MM.1S (cell line): ENCODE measurements around the gene TLE3.

ENCODE experiments used
- EZH2phosphoT487 ChIP-seq: fragments of 300-600 bp; sonication (generic); IDR thresholded peaks from 2 replicates; pipeline ENCODE4 v1.6.1; 2018; ENCODE audit warnings: antibody characterized with exemption, low read length
- TF ChIP-seq, protein P1 (sequence below): fragments of 300-600 bp; sonication (generic); IDR thresholded peaks from 2 replicates; pipeline ENCODE4 v1.5.1; 2016; ENCODE audit warnings: antibody characterized with exemption, low read length, mixed read lengths

DNA sequence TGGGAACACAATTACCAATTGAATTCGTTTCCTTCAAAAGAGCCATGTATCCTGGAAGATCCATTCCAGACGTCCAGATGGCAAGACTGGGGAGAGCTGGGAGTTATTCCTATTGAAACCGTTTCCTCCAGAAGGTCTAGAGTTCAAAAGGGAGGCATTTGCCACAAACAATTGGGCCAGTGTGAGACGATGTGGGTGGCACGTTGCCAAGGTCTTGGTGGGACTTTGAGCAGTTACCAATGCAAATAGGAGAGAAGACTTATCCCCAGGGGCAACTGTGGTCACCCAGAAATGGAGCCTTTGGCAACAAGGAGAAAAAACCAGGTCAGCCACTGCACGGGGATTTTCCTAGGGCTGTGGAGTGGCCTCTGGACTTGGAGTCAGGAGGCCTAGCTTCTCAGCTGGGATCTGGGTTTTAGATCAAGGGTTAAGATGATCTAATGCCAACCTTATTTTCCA is 29.6 kb upstream of the TLE3 start:
- TF ChIP-seq EZH2phosphoT487, result no peak
- TF ChIP-seq, protein P1, sequence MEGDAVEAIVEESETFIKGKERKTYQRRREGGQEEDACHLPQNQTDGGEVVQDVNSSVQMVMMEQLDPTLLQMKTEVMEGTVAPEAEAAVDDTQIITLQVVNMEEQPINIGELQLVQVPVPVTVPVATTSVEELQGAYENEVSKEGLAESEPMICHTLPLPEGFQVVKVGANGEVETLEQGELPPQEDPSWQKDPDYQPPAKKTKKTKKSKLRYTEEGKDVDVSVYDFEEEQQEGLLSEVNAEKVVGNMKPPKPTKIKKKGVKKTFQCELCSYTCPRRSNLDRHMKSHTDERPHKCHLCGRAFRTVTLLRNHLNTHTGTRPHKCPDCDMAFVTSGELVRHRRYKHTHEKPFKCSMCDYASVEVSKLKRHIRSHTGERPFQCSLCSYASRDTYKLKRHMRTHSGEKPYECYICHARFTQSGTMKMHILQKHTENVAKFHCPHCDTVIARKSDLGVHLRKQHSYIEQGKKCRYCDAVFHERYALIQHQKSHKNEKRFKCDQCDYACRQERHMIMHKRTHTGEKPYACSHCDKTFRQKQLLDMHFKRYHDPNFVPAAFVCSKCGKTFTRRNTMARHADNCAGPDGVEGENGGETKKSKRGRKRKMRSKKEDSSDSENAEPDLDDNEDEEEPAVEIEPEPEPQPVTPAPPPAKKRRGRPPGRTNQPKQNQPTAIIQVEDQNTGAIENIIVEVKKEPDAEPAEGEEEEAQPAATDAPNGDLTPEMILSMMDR, result no peak
